HuH-7.5 (cell line): ENCODE measurements around the gene LENG9.

Experiments used
- DNase-seq: peaks from one replicate; pipeline ENCODE4 v3.0.0; 2011; ENCODE audit warnings: low spot score

LENG9 gene

DNA sequence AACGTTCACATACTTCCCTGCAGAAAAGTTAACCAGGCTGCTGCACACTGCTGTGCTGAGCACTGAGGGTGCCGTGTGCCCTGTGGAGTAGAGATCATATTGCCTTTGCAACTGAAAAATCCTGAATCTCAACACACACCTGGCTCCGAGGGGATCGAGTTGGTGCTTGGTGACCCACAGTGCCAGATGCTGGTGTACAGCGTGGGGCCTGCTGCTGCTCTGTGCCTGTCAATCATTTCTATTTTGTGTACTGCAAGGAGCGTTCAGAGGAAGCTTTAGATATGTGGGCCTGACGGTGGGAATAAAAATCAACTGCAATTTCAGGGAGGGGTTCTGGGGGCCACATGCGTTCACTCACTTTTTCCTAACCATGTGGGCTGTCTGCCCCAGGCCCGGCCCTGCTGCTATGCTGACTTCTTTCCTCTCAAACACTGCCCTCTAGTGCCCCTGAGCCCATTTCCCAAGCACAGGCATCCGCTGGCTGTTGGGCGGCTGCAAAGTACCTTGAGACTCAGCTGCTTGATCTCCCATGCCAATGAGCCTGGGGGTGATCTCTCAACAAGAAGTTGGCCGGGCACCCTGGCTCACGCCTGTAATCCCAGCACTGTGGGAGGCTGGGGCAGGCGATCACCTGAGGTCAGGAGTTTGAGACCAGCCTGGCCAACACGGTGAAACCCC, 24.3 kb downstream of the LENG9 start:
- DNase-seq, result no peak

DNA sequence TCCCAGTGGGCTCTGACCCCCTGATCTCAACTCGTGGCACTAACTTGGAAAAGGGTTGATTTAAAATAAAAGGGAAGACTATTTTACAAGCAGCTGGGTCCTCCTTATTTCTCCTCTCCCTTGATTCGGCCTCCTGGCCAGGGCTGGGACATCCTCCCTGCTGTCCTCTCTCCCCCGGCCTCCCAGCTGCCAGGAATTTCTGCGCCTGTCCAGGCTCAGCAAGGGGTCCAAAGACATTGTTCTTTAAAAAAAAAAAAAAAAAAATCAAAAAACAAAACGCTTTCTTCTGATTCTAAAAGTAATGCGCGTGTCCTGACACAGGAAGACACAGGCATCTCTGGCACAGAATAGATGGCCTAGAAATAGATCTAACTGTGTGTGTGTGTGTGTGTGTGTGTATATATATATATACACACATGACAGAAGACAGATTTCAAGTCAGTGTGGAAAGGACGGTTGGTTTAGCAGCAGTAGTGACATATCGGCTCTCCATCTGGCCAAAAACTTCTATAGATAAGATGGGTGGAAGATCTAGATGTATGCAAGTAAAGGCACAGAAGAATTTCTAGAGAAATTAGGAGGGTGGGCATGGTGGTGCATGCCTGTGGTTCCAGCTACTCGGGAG, 26.8 kb downstream of the LENG9 start:
- DNase-seq, result no peak

DNA sequence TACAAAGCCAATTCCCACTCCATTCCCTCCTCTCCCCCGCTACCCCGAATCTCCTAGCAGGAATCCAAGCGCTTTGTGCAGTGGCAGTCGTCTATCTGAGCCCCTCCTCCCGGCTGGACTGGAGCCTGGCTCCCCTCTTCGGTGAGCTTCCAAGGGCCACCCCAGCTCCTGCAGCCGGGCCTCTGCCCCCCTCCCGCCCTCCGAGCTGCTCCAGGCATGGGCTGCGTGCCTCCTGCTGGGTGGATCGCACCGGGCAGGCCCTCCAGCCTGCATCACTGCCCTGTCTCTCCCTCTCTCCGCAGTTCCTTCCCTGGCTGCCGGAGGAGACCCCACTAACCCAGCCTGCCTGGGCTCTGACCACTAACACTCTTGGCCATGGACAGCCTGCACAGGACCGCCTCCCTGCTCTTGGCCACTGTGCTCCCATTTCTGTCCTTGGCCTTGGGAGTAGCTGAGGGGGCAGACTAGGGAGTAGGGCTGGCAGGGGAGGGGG, 27.5 kb downstream of the LENG9 start:
- no peak for DNase-seq

DNA sequence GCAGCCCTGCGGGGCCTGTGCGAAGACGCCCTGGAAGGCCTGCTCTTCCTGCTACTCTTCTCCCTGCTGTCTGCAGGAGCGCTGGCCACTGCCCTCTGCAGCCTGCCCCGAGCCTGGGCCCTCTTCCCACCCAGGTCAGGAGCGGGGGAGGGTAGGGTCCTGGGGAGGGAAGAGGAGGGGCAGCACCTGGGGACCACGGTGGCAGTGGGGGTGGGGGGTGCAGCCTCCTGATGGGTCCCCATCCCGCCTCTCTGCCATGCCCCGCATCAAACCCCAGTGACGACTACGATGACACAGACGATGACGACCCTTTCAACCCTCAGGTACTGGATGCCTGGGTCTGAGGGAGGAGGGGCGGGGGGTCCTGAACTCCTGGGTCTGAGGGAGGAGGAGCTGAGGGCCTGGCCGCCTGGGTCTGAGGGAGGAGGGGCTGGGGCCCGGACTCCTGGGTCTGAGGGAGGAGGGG, 28.0 kb downstream of the LENG9 start:
- no peak for DNase-seq

- no peak for DNase-seq
Observed at GRCh38 chr19:54434873-54435214, 28.7 kb downstream of the LENG9 start.

DNA sequence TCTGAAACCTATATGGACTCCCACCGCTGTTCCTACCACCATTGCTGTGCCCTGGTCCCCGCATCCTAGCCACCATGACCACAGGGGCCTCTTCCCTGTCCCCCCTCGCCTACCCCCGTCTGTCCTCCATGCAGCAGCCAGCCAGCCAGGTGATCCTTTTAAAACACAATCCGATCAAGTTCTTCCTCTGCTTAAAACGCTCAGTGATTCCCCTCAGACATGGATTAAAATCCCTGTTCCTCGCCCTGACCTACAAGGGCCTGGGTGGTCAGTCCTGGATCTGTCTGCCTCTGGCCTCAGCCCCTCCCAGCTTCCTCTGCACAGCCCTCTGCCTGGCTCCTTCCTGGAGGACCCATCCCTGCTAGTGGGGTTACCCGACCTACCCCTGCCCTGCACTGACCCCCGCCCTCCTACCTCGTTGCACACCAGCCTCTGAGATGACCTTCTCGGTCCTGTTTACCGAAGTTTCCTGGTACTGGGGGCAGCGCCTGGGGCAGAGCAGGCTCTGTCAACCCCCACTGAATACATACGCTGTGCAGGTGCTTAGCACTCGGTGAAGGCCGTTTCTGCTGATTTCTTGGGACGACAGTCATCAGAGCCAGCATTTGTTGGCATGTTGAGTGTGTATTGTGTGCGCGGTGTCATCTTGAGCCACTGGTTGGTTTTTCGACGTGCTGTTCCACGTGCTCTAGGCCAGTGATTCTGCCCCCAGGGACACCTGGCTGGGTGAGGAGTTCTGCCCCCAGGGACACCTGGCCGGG, 29.3 kb downstream of the LENG9 start:
- no peak for DNase-seq

DNA sequence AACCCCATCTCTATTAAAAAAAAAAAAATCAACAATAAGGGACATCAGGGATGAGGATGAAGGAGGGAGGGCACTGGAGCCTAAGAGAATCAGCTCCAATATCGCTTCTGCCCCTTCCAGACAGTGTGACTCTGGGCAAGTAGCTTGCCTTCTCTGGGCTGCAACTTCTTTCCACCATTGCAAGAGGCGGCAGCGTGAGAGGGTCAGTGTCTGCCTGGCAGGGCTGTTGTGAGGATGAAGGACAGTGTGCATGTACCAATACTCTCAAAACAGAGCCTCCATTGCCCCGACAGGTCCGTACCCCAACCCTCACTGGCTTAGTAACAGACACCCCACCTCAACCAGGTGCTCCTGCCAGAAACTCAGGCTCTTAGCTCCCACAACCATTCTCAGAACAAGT, 29.9 kb downstream of the LENG9 start:
- DNase-seq, result no peak

GRCh38 chr19:54432144-54432738, 31.3 kb downstream of the LENG9 start:
- DNase-seq, result no peak

DNA sequence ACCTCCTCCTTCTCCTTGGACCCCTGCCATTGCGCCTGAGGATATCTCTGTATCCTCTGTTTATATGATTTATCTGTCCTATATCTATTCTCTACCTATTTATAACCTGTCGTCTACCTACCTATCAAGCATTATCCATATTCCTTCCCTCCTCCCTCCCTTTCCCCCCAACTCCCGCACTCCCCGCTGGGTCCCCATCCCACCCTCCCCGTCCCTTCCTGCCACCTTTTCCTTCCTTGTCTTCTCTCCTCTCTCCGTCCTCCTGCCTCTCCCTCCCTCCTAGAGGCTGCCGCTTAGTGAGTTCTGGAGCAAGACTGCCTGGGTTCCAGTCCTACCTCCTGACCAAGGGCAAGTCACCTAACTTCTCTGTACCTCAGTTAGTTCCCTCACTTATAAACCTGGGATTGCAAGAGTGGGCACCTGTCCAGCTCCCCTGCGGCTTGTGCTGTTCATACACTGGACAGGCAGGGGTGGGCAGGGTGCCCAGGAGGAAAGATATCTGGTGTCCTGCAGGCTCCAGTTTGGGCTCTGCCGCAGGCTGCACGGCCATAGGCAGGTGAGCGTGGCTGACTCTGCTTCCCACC, 32.2 kb downstream of the LENG9 start:
- DNase-seq, result no peak

DNA sequence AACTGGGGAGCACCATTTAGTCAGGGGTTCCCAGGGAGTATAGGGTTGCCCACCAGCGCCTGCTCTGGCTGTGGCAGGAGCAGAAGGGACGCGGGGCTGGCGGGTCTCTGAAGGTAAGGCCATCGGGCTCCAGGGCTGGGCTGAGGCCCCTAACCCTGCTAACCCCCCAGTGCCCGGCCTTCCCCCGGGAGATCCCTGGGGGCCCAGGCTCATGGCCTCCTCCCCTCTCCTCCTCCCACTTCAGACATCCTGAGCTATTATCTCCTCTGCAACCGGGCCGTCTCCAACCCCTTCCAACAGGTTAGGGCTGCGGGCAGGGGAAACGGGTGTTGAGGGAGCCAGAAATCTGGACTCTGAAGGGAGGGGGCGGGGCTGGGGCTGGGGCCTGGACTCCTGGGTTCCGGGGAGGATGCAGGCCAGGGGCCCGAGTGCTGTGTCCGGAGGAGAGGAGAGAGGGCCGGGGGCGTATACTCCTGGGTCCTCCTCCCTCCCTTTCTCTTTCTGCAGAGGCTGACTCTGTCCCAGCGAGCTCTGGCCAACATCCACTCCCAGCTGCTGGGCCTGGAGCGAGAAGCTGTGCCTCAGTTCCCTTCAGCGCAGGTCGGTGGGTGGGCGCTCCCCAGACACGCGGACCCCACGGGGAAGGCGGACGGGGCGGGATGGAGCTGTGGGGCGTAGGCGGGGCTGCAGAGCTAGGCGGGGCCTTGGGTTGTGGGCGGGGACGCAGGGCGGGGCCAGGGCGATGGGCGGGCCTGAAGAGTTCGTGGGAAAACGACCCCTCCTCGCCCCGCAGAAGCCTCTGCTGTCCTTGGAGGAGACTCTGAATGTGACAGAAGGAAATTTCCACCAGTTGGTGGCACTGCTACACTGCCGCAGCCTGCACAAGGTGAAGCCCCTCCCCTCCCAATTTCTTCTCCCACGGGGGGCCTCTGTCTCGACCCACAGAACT, 33.0 kb downstream of the LENG9 start:
- no peak for DNase-seq

DNA sequence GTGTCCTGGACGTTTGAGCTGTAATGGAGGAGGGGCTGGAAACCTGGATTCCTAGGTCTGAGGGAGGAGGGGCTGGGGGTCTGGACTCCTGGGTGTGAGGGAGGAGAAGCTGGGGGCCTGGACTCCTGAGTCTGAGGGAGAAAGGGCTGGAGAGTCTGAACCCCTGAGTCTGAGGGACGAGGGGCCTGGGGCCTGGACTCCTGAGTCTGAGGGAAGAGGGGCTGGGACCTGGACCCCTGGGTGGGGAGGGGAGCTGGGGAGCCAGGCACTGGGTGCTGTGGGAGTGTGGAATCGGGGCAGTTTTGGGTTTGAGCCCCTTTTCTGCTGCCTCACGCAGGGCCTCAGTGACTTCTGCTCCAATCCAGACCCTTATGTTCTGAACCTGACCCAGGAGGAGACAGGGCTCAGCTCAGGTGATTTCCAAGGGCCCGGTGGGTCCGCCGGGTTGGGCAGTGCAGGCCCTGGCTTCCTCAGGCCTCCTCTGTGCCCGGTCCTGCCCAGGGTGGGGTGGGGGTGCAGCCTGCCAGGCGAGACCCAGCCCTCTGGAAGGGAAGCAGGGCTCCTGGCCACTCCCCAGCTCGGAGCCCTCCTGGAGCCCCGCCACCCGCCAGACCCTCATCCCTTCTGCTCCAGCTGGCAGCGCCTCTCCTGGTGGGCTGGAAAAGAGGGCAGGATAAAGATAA, 33.9 kb downstream of the LENG9 start:
- DNase-seq, result no peak

DNA sequence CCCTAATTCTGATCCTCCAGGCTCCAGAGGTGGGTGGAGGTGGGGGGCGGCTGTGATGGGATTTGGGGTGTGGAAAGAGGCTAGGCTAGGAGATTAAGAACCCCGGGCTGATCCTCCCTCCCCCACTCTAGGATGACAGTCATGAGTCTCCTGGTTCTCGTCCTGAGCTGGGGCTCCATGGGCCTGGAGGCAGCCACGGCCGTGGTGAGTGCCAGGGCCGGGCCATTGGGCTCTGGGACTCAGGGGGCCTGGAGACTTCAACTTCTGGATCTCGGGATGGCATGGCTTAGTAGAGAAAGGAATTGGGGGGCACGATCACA, 34.4 kb downstream of the LENG9 start:
- no peak for DNase-seq

DNA sequence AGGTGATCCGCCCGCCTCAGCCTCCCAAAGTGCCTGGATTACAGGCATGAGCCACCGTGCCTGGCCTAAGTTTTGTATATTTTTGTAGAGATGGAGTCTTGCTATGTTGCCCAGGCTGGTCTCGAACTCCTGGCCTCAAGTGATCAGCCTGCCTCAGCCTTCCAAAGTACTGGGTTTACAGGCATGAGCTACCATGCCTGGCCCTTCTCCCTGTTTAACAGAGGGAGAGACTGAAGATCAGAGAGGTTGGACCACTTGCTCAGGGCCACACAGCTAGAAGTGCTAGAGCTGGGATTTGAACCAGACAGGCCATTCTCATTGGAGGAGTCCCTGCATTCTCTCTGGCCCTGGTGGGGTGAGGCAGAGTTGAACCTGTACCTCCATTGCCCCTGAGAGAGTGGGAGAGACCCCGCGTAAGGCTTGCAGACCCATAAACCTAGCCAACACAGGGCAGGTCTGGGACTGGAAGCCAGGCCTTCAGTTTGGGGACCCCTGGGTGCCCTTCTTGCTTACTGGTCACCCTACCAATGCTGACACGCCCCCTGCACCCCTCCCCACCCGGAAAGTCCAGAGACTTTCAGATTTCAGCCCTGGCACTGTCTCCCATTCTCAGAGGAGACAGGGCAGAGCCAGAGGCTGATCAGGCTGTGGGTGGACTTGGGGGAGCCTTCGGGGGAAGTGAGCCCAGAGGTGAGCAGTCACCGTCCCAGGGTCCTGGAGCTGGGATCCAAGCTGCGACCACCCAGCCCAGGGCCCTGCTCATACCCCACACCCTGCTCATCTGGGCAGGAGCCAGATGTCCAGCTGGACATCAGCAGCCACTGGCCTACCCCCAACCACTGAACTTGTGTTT, 35.0 kb downstream of the LENG9 start:
- DNase-seq, result no peak

DNA sequence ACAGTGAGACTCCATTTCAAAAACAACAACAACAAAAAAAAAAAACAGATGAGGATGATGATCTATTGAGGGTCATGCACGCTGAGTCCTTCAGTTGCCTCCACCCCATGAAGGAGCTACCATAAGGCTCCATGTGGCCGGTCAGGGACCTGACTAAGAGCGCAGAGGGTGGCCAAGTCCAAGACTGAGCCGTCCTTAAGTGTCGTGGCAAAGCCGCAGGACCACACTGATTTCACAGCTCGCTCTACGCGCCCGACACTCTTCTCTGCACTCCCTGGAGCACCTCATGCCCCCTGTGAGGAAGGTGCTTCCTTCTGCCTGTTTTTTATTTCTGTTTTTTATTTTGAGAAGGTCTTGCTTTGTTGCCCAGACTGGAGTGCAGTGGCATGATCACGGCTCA, 36.0 kb downstream of the LENG9 start:
- no peak for DNase-seq

DNA sequence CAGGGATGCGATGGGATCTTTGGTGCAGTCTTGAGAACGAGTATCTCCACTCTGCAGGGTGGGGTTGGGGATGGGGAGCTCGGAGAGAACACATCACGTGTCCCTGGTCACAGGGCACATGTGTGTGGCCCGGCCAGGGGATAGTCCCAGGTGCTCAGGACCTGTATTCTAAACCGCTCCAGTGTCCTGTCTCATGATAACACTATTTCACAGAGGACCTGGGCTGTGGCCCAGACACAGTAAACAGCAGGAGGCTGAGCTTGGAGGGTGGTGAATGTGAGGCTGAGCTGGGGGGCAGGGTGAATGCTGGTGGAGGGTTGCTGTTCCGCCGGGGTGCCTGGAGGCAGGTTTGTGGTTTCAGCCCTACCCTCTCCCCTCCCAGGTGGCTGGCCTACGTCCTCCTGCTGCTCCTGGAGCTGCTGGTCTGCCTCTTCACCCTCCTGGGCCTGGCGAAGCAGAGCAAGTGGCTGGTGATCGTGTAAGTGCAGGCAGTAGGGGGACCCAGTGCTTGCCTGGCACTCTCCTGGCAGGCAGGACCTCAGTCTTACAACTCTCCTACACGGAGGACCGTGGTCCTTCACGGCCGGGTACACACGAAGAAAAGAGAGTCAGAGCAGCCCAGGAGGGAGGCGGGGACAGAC, 37.2 kb downstream of the LENG9 start:
- no peak for DNase-seq

DNA sequence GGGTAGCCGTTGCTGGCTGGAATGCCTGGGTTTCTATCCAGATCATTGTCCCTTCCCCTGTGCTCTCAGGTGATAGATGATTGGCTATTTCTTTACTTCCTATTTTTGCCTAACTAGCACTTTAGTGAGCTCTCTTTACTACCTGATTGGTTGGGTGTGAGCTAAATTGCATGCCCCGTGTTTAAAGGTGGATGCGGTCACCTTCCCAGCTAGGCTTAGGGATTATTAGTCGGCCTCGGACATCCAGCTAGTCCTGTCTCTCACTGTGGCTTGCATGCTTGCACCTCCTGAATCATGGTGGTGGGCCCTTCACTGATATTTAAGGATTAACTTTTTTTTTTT, 38.2 kb downstream of the LENG9 start:
- DNase-seq, result no peak

DNA sequence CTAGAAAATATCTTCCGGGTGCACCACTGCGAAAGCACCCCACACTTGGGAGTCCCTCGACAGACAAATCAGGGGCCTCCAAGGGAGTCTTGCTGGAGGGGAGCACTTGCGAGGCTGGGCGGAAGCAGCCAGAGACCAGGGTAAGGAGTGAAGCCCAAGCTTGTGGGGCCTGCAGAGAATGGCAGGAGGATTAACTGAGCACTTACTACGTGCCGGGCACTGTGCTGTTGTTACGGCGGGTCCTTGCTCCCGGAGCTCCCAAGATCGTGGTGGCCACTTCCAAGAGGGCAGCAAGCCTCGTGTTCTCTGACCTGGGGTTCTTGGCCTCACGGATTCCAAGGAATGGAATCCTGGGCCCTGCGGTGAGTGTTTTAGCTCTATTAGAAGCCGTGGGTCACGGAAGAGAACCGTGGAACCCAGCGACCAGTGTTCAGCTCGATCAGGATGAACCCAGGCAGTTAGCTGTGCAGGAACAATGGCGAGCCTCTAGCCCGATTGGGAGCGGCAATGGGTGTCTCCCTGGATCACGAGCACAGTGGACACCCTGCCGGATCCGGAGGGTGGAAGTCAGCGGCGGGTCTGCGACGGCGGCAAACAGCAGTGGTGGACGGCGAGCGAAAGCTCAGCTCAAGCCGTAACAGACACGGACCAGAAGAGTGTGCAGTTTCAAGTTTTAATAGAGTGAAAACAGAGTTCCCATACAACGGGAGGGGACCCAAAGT, 38.8 kb downstream of the LENG9 start:
- no peak for DNase-seq

- DNase-seq, result no peak
Observed at GRCh38 chr19:54424201-54424600, 39.4 kb downstream of the LENG9 start.

GRCh38 chr19:54422136-54422535, 41.4 kb downstream of the LENG9 start:
- no peak for DNase-seq
